Measurements from ENCODE around the gene GATA6. TPM values are rescaled to one million over a fixed set of nuclear protein-coding genes. Genes with fewer than 3 reads are reported as not detected.
A peak's percentile ranks its signal among the peaks of the same experiment; 100 is the strongest.

The GATA6 gene
- total RNA-seq, 8 experiments from 2014 or later: 0.05 to 2.1 (median 0.24) TPM; not detected in 1

- Histone ChIP-seq H3K4me1 (replicated peaks in 1 of 2) (no peaks in the 10 kb centered on the region), H3K27ac (no peak overlapping the region), H3K4me3 (no peak overlapping the region)
- WGBS, 10 experiments: 14 to 100% (median 43%) methylated on average over 1 of the region's 1 CpG; no CpG with 5 or more reads in 6 of the 10 experiments
- ATAC-seq (replicated peaks in 6 of 8): peak in 5 of 8 experiments; percentile 7 to 36 (median 27)
- in situ Hi-C loops (cut with MboI; ENCODE audit: low pct_unique_long_range_greater_than_20kb in 2 of 9, low sequenced_read_pairs in 9 of 9, unreplicated experiment in 9 of 9): no loop called here
These were observed 54.6 kb downstream of the GATA6 start for GRCh38 chr18:22223965-22224322.

GRCh38 chr18:22224339-22224738 is 55.0 kb downstream of the GATA6 start:
- no peaks in the 10 kb centered on the region for H3K4me1 ChIP-seq (replicated peaks in 1 of 2)
- no peak overlapping the region for H3K27ac ChIP-seq
- in situ Hi-C loops (cut with MboI; ENCODE audit: low pct_unique_long_range_greater_than_20kb in 2 of 9, low sequenced_read_pairs in 9 of 9, unreplicated experiment in 9 of 9): no loop called here
- ATAC-seq (replicated peaks in 6 of 8): no peak
- WGBS, 10 experiments: 0 to 40% (median 0%) methylated on average over 1 of the region's 1 CpG; no CpG with 5 or more reads in 7 of the 10 experiments
- no peak overlapping the region for H3K4me3 ChIP-seq

GRCh38 chr18:22226801-22227200 is 57.4 kb downstream of the GATA6 start:
- in situ Hi-C loops (cut with MboI; ENCODE audit: low pct_unique_long_range_greater_than_20kb in 2 of 9, low sequenced_read_pairs in 9 of 9, unreplicated experiment in 9 of 9): loop anchor here in 1 of 9 experiments (25.0 kb wide), 1 partner anchor 110 kb away; no protein-coding TSS in a partner anchor
- Histone ChIP-seq H3K4me1 (replicated peaks in 1 of 2) (no peaks in the 10 kb centered on the region), H3K27ac (no peak overlapping the region), H3K4me3 (no peak overlapping the region)
- ATAC-seq (replicated peaks in 6 of 8): no peak
- WGBS, 10 experiments: 0 to 90% (median 80%) methylated on average over 1 to 4 of the region's 4 CpGs; no CpG with 5 or more reads in 1 of the 10 experiments

GRCh38 chr18:22228976-22229375 is 59.6 kb downstream of the GATA6 start:
- H3K27ac ChIP-seq: no peak overlapping the region
- in situ Hi-C loops (cut with MboI; ENCODE audit: low pct_unique_long_range_greater_than_20kb in 2 of 9, low sequenced_read_pairs in 9 of 9, unreplicated experiment in 9 of 9): loop anchor here in 1 of 9 experiments (25.0 kb wide), 1 partner anchor 108 kb away; no protein-coding TSS in a partner anchor
- WGBS, 10 experiments: 20 to 86% (median 57%) methylated on average over 1 to 2 of the region's 2 CpGs; no CpG with 5 or more reads in 1 of the 10 experiments

GRCh38 chr18:22229456-22230124 is 60.2 kb downstream of the GATA6 start:
- ATAC-seq (replicated peaks in 6 of 8): no peak
- in situ Hi-C loops (cut with MboI; ENCODE audit: low pct_unique_long_range_greater_than_20kb in 2 of 9, low sequenced_read_pairs in 9 of 9, unreplicated experiment in 9 of 9): loop anchor here in 1 of 9 experiments (25.0 kb wide), 1 partner anchor 108 kb away; no protein-coding TSS in a partner anchor
- no peak overlapping the region for H3K4me3 ChIP-seq
- H3K27ac ChIP-seq: no peak overlapping the region
- H3K4me1 ChIP-seq (replicated peaks in 1 of 2): no peaks in the 10 kb centered on the region
- 55 to 100% (median 75%) methylated on average over 1 to 7 of the region's 7 CpGs for WGBS, 10 experiments

More at GRCh38 chr18:22228976-22229375, 59.6 kb downstream of the GATA6 start:
- Histone ChIP-seq H3K4me3 (no peak overlapping the region), H3K4me1 (replicated peaks in 1 of 2) (no peaks in the 10 kb centered on the region)
- no peak for ATAC-seq (replicated peaks in 6 of 8)

- Histone ChIP-seq H3K4me3 (no peak overlapping the region), H3K27ac (no peak overlapping the region), H3K4me1 (replicated peaks in 1 of 2) (no peaks in the 10 kb centered on the region)
- in situ Hi-C loops (cut with MboI; ENCODE audit: low pct_unique_long_range_greater_than_20kb in 2 of 9, low sequenced_read_pairs in 9 of 9, unreplicated experiment in 9 of 9): loop anchor here in 1 of 9 experiments (25.0 kb wide), 1 partner anchor 107 kb away; no protein-coding TSS in a partner anchor
- WGBS, 10 experiments: 30 to 100% (median 82%) methylated on average over 2 to 11 of the region's 12 CpGs
- ATAC-seq (replicated peaks in 6 of 8): peak in 3 of 8 experiments; percentile 79 to 98 (median 84)
These were observed 61.1 kb downstream of the GATA6 start for GRCh38 chr18:22230471-22230945.

- no peak overlapping the region for H3K4me3 ChIP-seq
- in situ Hi-C loops (cut with MboI; ENCODE audit: low pct_unique_long_range_greater_than_20kb in 2 of 9, low sequenced_read_pairs in 9 of 9, unreplicated experiment in 9 of 9): loop anchor here in 1 of 9 experiments (25.0 kb wide), 1 partner anchor 104 kb away; no protein-coding TSS in a partner anchor
- H3K4me1 ChIP-seq (replicated peaks in 1 of 2): no peaks in the 10 kb centered on the region
- WGBS, 10 experiments: 27 to 100% (median 60%) methylated on average over 1 to 5 of the region's 8 CpGs; no CpG with 5 or more reads in 5 of the 10 experiments
- H3K27ac ChIP-seq: no peak overlapping the region
- ATAC-seq (replicated peaks in 6 of 8): no peak
These were observed 63.9 kb downstream of the GATA6 start for GRCh38 chr18:22233266-22233665.

GRCh38 chr18:22238036-22238435 is 68.6 kb downstream of the GATA6 start:
- Histone ChIP-seq H3K27ac (no peak overlapping the region), H3K4me1 (replicated peaks in 1 of 2) (no peaks in the 10 kb centered on the region), H3K4me3 (no peak overlapping the region)
- ATAC-seq (replicated peaks in 6 of 8): no peak
- WGBS, 10 experiments: 33 to 100% (median 76%) methylated on average over 1 to 4 of the region's 6 CpGs; no CpG with 5 or more reads in 4 of the 10 experiments
- in situ Hi-C loops (cut with MboI; ENCODE audit: low pct_unique_long_range_greater_than_20kb in 2 of 9, low sequenced_read_pairs in 9 of 9, unreplicated experiment in 9 of 9): loop anchor here in 1 of 9 experiments (25.0 kb wide), 1 partner anchor 99 kb away; no protein-coding TSS in a partner anchor

GRCh38 chr18:22238681-22239080 is 69.3 kb downstream of the GATA6 start:
- Histone ChIP-seq H3K4me1 (replicated peaks in 1 of 2) (no peaks in the 10 kb centered on the region), H3K27ac (no peak overlapping the region), H3K4me3 (no peak overlapping the region)
- 0 to 95% (median 61%) methylated on average over 1 to 6 of the region's 6 CpGs; no CpG with 5 or more reads in 1 of the 10 experiments for WGBS, 10 experiments
- no peak for ATAC-seq (replicated peaks in 6 of 8)
- in situ Hi-C loops (cut with MboI; ENCODE audit: low pct_unique_long_range_greater_than_20kb in 2 of 9, low sequenced_read_pairs in 9 of 9, unreplicated experiment in 9 of 9): loop anchor here in 1 of 9 experiments (25.0 kb wide), 1 partner anchor 99 kb away; no protein-coding TSS in a partner anchor

GRCh38 chr18:22241921-22242361 is 72.6 kb downstream of the GATA6 start:
- in situ Hi-C loops (cut with MboI; ENCODE audit: low pct_unique_long_range_greater_than_20kb in 2 of 9, low sequenced_read_pairs in 9 of 9, unreplicated experiment in 9 of 9): loop anchor here in 1 of 9 experiments (25.0 kb wide), 1 partner anchor 95 kb away; no protein-coding TSS in a partner anchor
- 0 to 84% (median 50%) methylated on average over 1 to 5 of the region's 6 CpGs; no CpG with 5 or more reads in 4 of the 10 experiments for WGBS, 10 experiments
- no peak for ATAC-seq (replicated peaks in 6 of 8)
- Histone ChIP-seq H3K27ac (no peak overlapping the region), H3K4me3 (no peak overlapping the region), H3K4me1 (replicated peaks in 1 of 2) (no peaks in the 10 kb centered on the region)

GRCh38 chr18:22243513-22243912 is 74.1 kb downstream of the GATA6 start:
- Histone ChIP-seq H3K27ac (no peak overlapping the region), H3K4me1 (replicated peaks in 1 of 2) (no peaks in the 10 kb centered on the region), H3K4me3 (no peak overlapping the region)
- 14 to 90% (median 88%) methylated on average over 1 to 3 of the region's 3 CpGs; no CpG with 5 or more reads in 1 of the 10 experiments for WGBS, 10 experiments
- in situ Hi-C loops (cut with MboI; ENCODE audit: low pct_unique_long_range_greater_than_20kb in 2 of 9, low sequenced_read_pairs in 9 of 9, unreplicated experiment in 9 of 9): loop anchor here in 1 of 9 experiments (25.0 kb wide), 1 partner anchor 94 kb away; no protein-coding TSS in a partner anchor
- ATAC-seq (replicated peaks in 6 of 8): no peak

GRCh38 chr18:22250026-22250425 is 80.6 kb downstream of the GATA6 start:
- Histone ChIP-seq H3K4me1 (replicated peaks in 1 of 2) (no peaks in the 10 kb centered on the region), H3K4me3 (no peak overlapping the region), H3K27ac (no peak overlapping the region)
- in situ Hi-C loops (cut with MboI; ENCODE audit: low pct_unique_long_range_greater_than_20kb in 2 of 9, low sequenced_read_pairs in 9 of 9, unreplicated experiment in 9 of 9): no loop called here
- WGBS, 10 experiments: 11 to 94% (median 81%) methylated on average over 2 to 4 of the region's 4 CpGs; no CpG with 5 or more reads in 3 of the 10 experiments
- ATAC-seq (replicated peaks in 6 of 8): no peak

GRCh38 chr18:22250591-22250996 is 81.2 kb downstream of the GATA6 start:
- Histone ChIP-seq H3K4me1 (replicated peaks in 1 of 2) (no peaks in the 10 kb centered on the region), H3K4me3 (no peak overlapping the region), H3K27ac (no peak overlapping the region)
- in situ Hi-C loops (cut with MboI; ENCODE audit: low pct_unique_long_range_greater_than_20kb in 2 of 9, low sequenced_read_pairs in 9 of 9, unreplicated experiment in 9 of 9): no loop called here
- whole genome bisulfite sequencing, 10 experiments: 22 to 100% (median 75%) methylated on average over 1 to 6 of the region's 8 CpGs; no CpG with 5 or more reads in 1 of the 10 experiments
- ATAC-seq (replicated peaks in 6 of 8): no peak

Data from motor neuron (in vitro differentiated cells).